GM18867 (cell line): ENCODE results near the gene SPTBN1.

Experiments used
- ATAC-seq: cut with Tn5 transposase; IDR thresholded peaks from one replicate; pipeline ENCODE4 v1.9.1; 2021; ENCODE audit warnings: mild to moderate bottlenecking, moderate library complexity; ENCODE audit not compliant: unreplicated experiment

The SPTBN1 gene

GRCh38 chr2:54627973-54628372, 171.8 kb downstream of the SPTBN1 start:
- no peak for ATAC-seq

- ATAC-seq = no peak
These were observed 172.3 kb downstream of the SPTBN1 start for GRCh38 chr2:54628418-54628817.

GRCh38 chr2:54628957-54629356, 172.8 kb downstream of the SPTBN1 start:
- no peak for ATAC-seq

- no peak for ATAC-seq
These were observed 173.3 kb downstream of the SPTBN1 start for GRCh38 chr2:54629390-54629789.

GRCh38 chr2:54629914-54630857, 174.1 kb downstream of the SPTBN1 start:
- no peak for ATAC-seq

- no peak for ATAC-seq
These were observed 174.9 kb downstream of the SPTBN1 start for GRCh38 chr2:54630858-54631497.

GRCh38 chr2:54631755-54632154, 175.6 kb downstream of the SPTBN1 start:
- ATAC-seq = no peak

GRCh38 chr2:54632733-54633692, 176.9 kb downstream of the SPTBN1 start:
- no peak for ATAC-seq

GRCh38 chr2:54634021-54634420, 177.9 kb downstream of the SPTBN1 start:
- no peak for ATAC-seq

- ATAC-seq = peak; percentile 77
These were observed 178.7 kb downstream of the SPTBN1 start for GRCh38 chr2:54634564-54635511.

- ATAC-seq = no peak
These were observed 179.5 kb downstream of the SPTBN1 start for GRCh38 chr2:54635554-54636152.

GRCh38 chr2:54636415-54637139, 180.4 kb downstream of the SPTBN1 start:
- ATAC-seq = no peak

- peak; percentile 41 for ATAC-seq
These were observed 182.0 kb downstream of the SPTBN1 start for GRCh38 chr2:54638103-54638502.

- no peak for ATAC-seq
These were observed 182.7 kb downstream of the SPTBN1 start for GRCh38 chr2:54638774-54639187.

- ATAC-seq = no peak
These were observed 183.5 kb downstream of the SPTBN1 start for GRCh38 chr2:54639609-54640008.

GRCh38 chr2:54640834-54641540, 184.9 kb downstream of the SPTBN1 start:
- ATAC-seq = no peak

GRCh38 chr2:54641988-54642387, 185.9 kb downstream of the SPTBN1 start:
- ATAC-seq = no peak
